NCI-H524 (cell line): Measurements from ENCODE around the gene GBGT1.
"Not testable (repeated sequence)": the region's sequence is repeated elsewhere in the genome, so short reads cannot be mapped to it uniquely, and the experiment has no call there.

ENCODE experiments used
- DNase-seq, 2 experiments: peaks; one replicate each; lab custom pipeline; 2025; lab: John Stamatoyannopoulos, UW

The GBGT1 gene

DNA sequence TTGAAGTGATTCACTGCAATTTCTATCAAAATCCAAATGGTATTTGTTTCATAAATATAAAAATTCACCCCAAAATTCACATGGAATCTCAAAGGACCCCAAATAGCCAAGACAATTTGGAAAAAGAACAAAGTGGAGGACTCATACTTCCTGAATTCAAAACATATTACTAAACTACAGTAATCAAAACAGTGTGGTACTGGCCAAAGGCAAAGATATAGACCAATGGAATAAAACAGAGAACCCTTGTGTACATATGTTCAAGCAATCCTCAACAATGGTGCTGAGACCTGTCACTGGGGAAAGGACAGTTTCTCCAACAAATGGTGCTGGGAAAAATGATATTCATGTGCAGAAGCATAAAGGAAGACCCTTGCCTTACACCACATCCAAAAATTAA is 31.3 kb upstream of the GBGT1 start:
- no peak for DNase-seq

DNA sequence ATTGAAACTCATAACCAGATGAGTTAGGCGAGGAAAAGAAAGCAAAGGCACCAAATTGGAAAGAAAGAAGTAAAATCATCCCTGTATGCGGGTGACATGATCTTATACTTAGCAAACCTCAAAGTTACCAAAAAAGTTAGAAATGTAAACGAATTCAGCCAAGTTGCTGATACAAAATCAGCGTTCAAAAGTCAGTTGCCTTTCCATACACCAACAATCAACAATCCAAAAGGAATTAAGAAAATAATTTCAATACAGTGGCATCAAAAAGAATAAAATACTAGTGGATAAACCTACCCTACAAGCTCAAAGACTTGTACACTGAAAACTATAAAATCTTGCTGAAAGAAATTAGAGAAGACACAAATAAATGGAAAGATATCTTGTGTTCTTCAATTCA is 30.9 kb upstream of the GBGT1 start:
- DNase-seq, result no peak

GRCh38 chr9:133191989-133192388 is 28.3 kb upstream of the GBGT1 start:
- no peak for DNase-seq

DNA sequence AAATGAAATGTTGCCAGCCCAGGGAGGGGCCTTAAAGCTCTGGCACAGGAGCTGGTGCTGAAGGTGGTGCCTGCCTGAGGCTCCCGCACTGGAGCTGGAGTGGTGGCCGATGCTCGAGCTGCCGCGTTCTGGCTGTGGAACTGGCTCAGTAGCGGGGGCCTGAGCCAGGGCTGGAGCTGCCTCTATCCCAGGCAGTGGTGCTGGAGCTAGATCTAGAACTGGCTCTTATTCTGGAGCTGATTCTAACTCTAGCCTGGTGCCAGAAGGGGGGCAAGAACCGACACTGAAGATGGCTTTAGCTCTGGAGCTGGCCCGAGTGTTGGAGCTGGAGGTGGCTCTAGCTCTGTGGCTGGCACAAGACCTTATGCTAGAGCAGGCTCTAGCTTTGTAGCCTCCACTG is 26.1 kb upstream of the GBGT1 start:
- DNase-seq, result no peak

GRCh38 chr9:133188843-133189180 is 25.1 kb upstream of the GBGT1 start:
- DNase-seq, result no peak

DNA sequence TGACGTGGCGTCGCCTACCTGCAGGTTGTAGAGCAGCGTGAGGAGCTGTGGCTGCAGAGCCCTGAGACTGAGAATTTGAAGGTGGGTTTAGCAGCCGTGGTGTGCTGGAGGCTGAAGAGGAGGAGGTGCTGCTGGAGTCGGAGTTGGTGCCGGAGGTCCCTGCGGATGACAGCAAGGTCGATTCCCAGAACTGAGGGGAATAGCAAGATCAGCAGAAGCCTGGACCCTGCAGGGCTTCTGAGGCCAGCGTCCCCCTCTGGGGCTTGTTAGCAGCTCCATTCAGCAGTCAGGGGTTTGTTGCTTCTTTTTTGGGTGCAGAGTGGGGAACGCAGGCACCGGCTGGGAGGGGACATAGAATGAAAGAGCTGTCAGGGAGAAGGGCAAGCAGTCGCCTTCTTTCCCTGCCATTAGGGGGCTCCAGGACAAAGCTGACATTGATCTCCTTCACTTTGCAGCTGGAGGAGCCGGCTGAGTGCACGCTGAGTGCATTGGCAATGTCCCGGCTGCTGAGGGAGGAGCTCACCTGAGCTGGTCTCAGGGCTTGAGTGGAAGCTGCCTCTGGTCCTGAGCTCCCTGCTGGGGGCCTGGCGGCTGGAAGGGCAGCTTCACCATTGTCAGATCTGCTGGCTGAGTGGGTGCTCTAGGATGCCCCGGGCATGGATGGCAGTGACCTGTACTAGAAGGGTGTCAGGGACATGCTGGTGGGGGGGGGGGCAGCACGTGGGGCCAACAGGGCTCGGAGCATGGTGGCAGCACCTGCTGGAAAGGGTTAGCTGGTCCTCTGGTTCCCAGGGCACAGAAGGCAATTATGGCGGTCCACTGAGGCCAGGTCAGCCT is 24.5 kb upstream of the GBGT1 start:
- DNase-seq, result peak; percentile 78 to 80

DNA sequence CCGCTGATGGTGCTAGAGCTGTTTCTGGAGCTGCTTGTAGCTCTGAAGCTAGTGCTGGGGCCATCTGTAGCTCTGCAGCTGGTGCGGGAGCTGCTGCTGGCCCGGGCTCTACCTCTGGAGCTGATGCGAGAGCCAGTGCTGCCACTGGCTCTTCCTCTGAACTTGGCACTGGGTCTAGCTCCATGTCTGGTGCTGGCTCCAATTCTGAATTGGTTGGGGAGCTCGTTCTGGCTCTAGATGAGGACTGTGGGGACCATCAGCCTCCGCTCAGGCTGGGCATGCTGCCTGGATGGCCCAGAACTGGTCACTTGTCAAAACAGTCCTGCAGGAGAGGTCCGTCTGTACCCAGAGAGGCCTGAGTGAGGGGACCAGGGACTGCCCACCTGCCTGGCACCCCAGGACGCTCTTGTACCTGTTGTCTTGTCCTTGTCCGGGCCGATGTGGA is 23.9 kb upstream of the GBGT1 start:
- DNase-seq, result no peak

DNA sequence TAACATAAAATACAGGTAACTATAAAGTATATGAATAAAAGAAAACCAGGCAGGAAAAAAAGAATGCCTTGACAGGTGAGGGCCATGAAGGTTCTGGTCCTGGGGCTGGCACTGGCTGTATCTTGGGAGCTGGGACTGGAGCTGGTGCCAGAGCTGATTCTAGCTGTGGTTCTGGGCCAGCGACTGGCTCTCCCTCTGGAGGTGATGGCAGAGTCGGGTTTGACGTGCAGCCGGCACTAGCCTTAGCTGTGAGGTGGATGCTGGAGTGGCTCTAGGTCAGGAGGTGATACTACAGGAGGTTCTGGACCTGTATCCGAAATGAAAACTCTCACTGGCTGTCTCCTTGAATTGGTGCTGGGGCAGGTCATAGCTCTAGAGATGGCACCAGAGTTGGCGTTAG is 23.0 kb upstream of the GBGT1 start:
- no peak for DNase-seq

DNA sequence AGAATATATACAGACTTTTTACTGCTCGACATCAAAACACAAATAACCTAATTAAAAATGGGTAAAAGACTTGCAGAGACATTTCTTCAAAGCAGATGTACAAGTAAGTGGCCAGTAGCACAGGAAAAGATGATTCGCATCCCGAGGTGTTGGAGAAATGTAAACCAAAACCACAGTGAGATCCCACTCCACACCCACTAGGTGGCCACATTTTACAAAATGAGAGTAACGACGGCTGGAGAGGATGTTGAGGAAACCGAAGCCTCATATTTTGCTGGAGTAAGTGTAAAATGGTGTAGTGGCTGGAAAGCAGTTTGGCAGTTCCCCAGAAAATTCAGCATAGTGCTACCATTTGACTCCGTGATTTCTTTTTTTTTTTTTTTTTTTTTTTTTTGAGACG is 21.3 kb upstream of the GBGT1 start:
- peak; percentile 60 to 80 for DNase-seq

GRCh38 chr9:133182151-133182550 is 18.4 kb upstream of the GBGT1 start:
- DNase-seq, result no peak

- no peak for DNase-seq
Measured at GRCh38 chr9:133181561-133181960, 17.8 kb upstream of the GBGT1 start.

GRCh38 chr9:133180953-133181352 is 17.2 kb upstream of the GBGT1 start:
- DNase-seq, result no peak

DNA sequence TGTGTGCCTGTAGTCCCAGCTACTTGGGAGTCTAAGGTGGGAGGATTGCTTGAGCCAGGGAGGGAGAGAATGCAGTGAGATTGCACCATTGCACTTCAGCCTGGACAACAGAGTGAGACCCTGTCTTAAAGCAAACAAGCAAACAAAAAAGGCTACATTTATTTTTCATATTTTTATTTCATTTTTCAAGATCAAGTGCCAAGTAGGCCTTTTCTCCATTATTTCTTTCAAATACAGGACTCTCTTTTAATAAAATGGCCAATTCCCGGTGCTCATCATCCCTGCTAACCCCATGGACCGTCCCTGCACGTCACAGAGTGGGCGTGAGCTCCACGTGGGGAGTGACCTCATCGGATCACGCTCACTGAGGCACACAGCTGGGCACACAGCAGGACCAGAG is 9.3 kb upstream of the GBGT1 start:
- no peak for DNase-seq

- no peak for DNase-seq
Measured at GRCh38 chr9:133171161-133171961, 7.6 kb upstream of the GBGT1 start.

DNA sequence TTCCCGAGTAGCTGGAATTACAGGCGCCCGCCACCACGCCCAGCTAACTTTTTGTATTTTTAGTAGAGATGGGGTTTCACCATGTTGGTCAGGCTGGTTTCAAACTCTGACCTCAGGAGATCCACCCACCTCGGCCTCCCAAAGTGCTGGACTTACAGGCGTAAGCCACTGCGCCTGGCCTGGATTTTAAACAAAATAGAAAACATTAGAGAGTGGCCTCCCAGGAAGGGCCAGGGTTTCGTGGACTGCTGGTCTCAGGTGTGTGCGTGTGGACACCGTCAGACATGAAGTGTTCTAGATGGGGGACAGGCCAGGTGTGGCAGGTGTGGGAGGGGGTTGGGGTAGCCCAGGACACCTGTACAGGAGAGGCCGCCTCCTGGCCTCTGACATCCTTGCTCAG is 7.0 kb upstream of the GBGT1 start:
- no peak for DNase-seq

GRCh38 chr9:133169687-133170086 is 6.0 kb upstream of the GBGT1 start:
- DNase-seq, result not testable (repeated sequence)

- DNase-seq, result no peak
Measured at GRCh38 chr9:133169102-133169501, 5.4 kb upstream of the GBGT1 start.

DNA sequence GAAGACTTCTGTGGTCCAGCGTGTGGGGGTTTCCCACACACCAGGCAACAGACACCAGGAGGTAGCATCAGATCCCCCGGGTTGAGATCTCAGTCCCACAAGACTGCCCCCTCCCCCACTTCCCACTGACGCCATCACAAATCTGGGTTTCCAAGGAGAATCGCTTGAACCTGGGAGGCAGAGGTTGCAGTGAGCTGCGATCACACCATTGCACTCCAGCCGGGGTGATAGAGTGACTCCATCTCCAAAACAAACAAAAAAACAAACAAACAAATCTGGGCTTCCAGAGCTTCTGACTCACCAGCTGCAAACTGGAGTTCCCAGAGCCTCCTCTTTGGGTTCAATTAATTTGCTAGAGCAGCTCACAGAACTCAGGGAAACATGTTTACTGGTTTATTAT is 4.7 kb upstream of the GBGT1 start:
- DNase-seq, result no peak

GRCh38 chr9:133167769-133168168 is 4.1 kb upstream of the GBGT1 start:
- no peak for DNase-seq

DNA sequence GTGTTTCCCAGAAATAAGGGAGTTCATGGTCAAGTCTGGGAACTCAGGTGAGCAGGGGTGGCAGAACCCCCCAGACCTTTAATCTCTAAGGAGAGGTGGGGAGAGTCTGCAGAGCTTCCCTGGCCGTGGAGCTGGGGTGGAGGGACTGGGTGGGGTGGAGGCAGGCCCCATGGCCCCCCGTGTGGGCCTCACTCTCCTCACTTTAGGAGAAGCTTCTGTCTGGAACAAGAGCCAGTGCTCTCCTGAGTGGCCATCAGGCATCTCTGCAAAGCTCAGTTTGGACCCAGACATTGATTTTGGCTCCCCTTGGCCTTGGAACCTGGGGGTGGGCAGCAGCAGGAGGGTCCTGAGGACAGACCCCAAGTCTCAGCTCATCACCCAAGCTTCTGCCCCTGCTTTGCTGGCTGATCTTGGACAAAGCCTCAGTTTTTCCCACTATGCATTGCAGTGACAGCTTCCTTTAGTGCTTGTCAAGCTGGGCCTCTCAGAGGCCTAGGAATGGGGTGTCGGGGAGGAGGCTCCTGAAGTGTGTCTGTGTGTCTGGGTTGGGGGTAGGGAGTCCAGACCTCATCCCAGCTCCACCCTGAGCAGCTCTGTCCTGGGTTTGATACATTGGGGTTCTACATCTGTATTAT is 3.5 kb upstream of the GBGT1 start:
- DNase-seq, result no peak

DNA sequence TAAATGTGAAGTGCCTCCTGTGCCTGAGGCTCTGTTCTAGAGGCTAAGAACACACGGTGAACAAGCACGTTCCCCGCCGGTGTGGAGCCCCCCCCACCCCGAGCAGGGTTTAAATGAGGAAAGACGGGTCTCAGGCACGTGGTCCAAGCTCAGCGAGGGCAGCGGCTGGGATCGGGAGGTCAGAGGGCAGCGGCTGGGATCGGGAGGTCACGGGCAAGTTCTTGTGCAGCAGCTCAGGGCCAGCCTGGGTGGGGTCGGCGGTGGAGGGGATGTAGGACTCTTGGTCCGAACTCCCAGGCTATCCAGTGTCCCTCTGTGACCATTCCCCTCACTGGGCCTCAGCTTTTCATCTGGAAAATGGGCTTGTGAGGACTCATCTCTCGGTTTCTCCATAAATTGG is 2.7 kb upstream of the GBGT1 start:
- no peak for DNase-seq

DNA sequence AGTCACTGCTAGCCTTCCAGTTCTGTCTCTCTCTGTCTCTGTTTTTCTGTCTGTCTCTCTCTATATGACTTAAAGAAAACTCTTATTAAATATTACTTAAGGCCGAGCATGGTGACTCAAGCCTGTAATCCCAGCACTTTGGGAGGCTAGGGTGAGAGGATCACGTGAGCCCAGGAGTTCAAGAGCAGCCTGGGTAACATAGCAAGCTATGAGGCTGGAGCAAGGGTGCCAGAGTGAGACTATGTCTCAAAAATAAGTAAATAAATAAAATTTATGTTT is 1.7 kb upstream of the GBGT1 start:
- no peak for DNase-seq

DNA sequence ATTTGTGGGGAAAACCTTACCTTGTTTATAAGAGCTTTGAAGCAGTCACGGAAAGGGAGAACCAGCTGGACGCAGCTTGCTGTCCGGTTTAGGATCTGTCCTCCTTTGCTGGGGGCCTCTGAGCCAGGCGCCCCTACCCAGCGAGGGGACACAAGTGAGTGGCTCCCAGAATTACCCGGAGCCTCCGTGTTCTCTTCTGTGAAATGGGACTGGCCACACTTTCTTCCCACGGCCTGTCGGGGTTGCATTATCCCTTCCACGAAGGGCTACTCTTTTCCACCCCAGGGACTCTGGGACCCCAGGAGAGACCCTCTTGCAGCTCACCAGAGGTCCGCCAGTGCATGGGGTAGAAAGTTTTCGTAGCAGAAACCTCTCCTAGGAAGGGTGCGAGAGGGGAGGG is 477 bp upstream of the GBGT1 start:
- no peak for DNase-seq
